H9 (cell line): Measurements from ENCODE around the gene IFFO2. TPM values are rescaled to one million over a fixed set of nuclear protein-coding genes. Genes with fewer than 3 reads are reported as not detected.

Source experiments
- DNase-seq: peaks from one replicate; pipeline ENCODE4 v3.0.0-alpha.2; 2017
- H2AFZ ChIP-seq: one replicate; pipeline ENCODE4 v1.6.1; 2013; ENCODE audit warnings: mild to moderate bottlenecking, low read length, control low read depth, moderate library complexity
- H2AK5ac ChIP-seq: 2 replicates; pipeline ENCODE4 v1.6.1; 2013; ENCODE audit warnings: low read length, control low read depth, mixed read lengths; ENCODE audit not compliant: insufficient read length
- H2BK120ac ChIP-seq: one replicate; pipeline ENCODE4 v1.6.1; 2013; ENCODE audit warnings: low read depth, mild to moderate bottlenecking, low read length, control low read depth, inconsistent platforms; ENCODE audit not compliant: poor library complexity, severe bottlenecking
- H2BK12ac ChIP-seq: 2 replicates; pipeline ENCODE4 v1.6.1; 2013; ENCODE audit warnings: low read length, control low read depth, mixed read lengths, low read depth; ENCODE audit not compliant: insufficient read length
- H2BK15ac ChIP-seq: 2 replicates; pipeline ENCODE4 v1.6.1; 2013; ENCODE audit warnings: low read depth, low read length, control low read depth
- H2BK20ac ChIP-seq: one replicate; pipeline ENCODE4 v1.6.1; 2013; ENCODE audit warnings: low read depth, mild to moderate bottlenecking, low read length, control low read depth, inconsistent platforms; ENCODE audit not compliant: poor library complexity, severe bottlenecking
- H2BK5ac ChIP-seq: 2 replicates; pipeline ENCODE4 v1.6.1; 2013; ENCODE audit warnings: low read length, control low read depth, mixed read lengths; ENCODE audit not compliant: insufficient read length
- H3K14ac ChIP-seq: 2 replicates; pipeline ENCODE4 v1.6.1; 2013; ENCODE audit warnings: low read length, control low read depth; ENCODE audit not compliant: insufficient read depth
- H3K18ac ChIP-seq: 2 replicates; pipeline ENCODE4 v1.6.1; 2013; ENCODE audit warnings: low read depth, mild to moderate bottlenecking, mixed read lengths, low read length, control low read depth; ENCODE audit not compliant: insufficient read length
- H3K23ac ChIP-seq: 2 replicates; pipeline ENCODE4 v1.6.1; 2013; ENCODE audit warnings: low read length, control low read depth, mixed read lengths, low read depth; ENCODE audit not compliant: insufficient read length
- H3K23me2 ChIP-seq: 2 replicates; pipeline ENCODE4 v1.6.1; 2013; ENCODE audit warnings: low read depth, mild to moderate bottlenecking, mixed read lengths, low read length, control low read depth; ENCODE audit not compliant: insufficient read length, poor library complexity, severe bottlenecking
- H3K27ac ChIP-seq: 2 replicates; pipeline ENCODE4 v1.5.1; 2013; ENCODE audit warnings: low read length, control low read depth, mixed read lengths, low read depth; ENCODE audit not compliant: insufficient read length
- H3K27me3 ChIP-seq: 2 replicates; pipeline ENCODE4 v1.6.1; 2013; ENCODE audit warnings: low read length, control low read depth, inconsistent platforms; ENCODE audit not compliant: insufficient read depth
- H3K4ac ChIP-seq: 2 replicates; pipeline ENCODE4 v1.6.1; 2013; ENCODE audit warnings: low read depth, mild to moderate bottlenecking, control low read depth, inconsistent platforms, low read length, moderate library complexity
- H3K4me1 ChIP-seq: 2 replicates; pipeline ENCODE4 v1.6.1; 2013; ENCODE audit warnings: low read length, control low read depth, inconsistent platforms; ENCODE audit not compliant: insufficient read depth
- H3K4me2 ChIP-seq: 2 replicates; pipeline ENCODE4 v1.6.1; 2013; ENCODE audit warnings: low read length, control low read depth, mixed read lengths; ENCODE audit not compliant: insufficient read length, insufficient read depth
- H3K56ac ChIP-seq: 2 replicates; pipeline ENCODE4 v1.6.1; 2013; ENCODE audit warnings: low read depth, mild to moderate bottlenecking, mixed read lengths, low read length, control low read depth; ENCODE audit not compliant: insufficient read length
- H3K79me1 ChIP-seq: 2 replicates; pipeline ENCODE4 v1.6.1; 2013; ENCODE audit warnings: low read depth, mild to moderate bottlenecking, moderate library complexity, low read length, control low read depth, inconsistent platforms; ENCODE audit not compliant: insufficient read depth, poor library complexity, severe bottlenecking
- H3K79me2 ChIP-seq: 2 replicates; pipeline ENCODE4 v1.6.1; 2013; ENCODE audit warnings: low read length, control low read depth, inconsistent platforms; ENCODE audit not compliant: insufficient read depth
- H3K9ac ChIP-seq: 2 replicates; pipeline ENCODE4 v1.6.1; 2013; ENCODE audit warnings: low read length, control low read depth, mixed read lengths; ENCODE audit not compliant: insufficient read length; ENCODE audit errors: extremely low read depth
- H3K9me3 ChIP-seq: one replicate; pipeline ENCODE4 v1.6.1; 2013; ENCODE audit warnings: low read depth, low read length, inconsistent platforms; ENCODE audit not compliant: control insufficient read depth
- H3T11ph ChIP-seq: one replicate; pipeline ENCODE4 v1.6.1; 2013; ENCODE audit warnings: mild to moderate bottlenecking, low read length, control low read depth, inconsistent platforms
- H4K20me1 ChIP-seq: one replicate; pipeline ENCODE4 v1.6.1; 2013; ENCODE audit not compliant: control insufficient read depth, insufficient read length, insufficient read depth
- H4K5ac ChIP-seq: 2 replicates; pipeline ENCODE4 v1.6.1; 2013; ENCODE audit warnings: low read depth, mild to moderate bottlenecking, mixed read lengths, low read length, control low read depth; ENCODE audit not compliant: insufficient read length
- H4K8ac ChIP-seq: replicated peaks from 2 replicates; pipeline ENCODE4 v1.6.1; 2013; ENCODE audit warnings: low read length, control low read depth, mixed read lengths, low read depth; ENCODE audit not compliant: insufficient read length
- H4K91ac ChIP-seq: 2 replicates; pipeline ENCODE4 v1.6.1; 2013; ENCODE audit warnings: low read depth, mild to moderate bottlenecking, moderate library complexity, mixed read lengths, low read length, control low read depth; ENCODE audit not compliant: insufficient read length
- H3K27ac Mint-ChIP-seq, 3 experiments: 2 replicates in 2 of 3; 3 replicates in 1 of 3; pipeline ENCODE4 v1.8.0; 2020 to 2021; ENCODE audit warnings: mixed read lengths in 3 of 3, mild to moderate bottlenecking in 1 of 3, moderate library complexity in 1 of 3
- H3K27me3 Mint-ChIP-seq: 2 replicates; pipeline ENCODE4 v1.8.0; 2021; ENCODE audit warnings: low read depth, mild to moderate bottlenecking, moderate library complexity, mixed read lengths
- H3K36me3 Mint-ChIP-seq, 3 experiments: 2 replicates in 2 of 3; 3 replicates in 1 of 3; pipeline ENCODE4 v1.8.0; 2020 to 2021; ENCODE audit warnings: low read depth in 3 of 3, mixed read lengths in 3 of 3; ENCODE audit not compliant: insufficient read depth in 1 of 3
- H3K4me1 Mint-ChIP-seq, 2 experiments: 2 replicates each; pipeline ENCODE4 v1.8.0; 2020; ENCODE audit warnings: mixed read lengths in 2 of 2
- H3K4me3 Mint-ChIP-seq, 2 experiments: 2 replicates in 1 of 2; 3 replicates in 1 of 2; pipeline ENCODE4 v1.8.0; 2020 to 2021; ENCODE audit warnings: mild to moderate bottlenecking in 2 of 2, mixed read lengths in 2 of 2, moderate library complexity in 1 of 2
- H3K9me3 Mint-ChIP-seq, 2 experiments: 2 replicates in 1 of 2; 3 replicates in 1 of 2; pipeline ENCODE4 v1.8.0; 2020; ENCODE audit warnings: mild to moderate bottlenecking in 2 of 2, mixed read lengths in 2 of 2, moderate library complexity in 1 of 2
- CTCF ChIP-seq: fragments of 200-600 bp; sonication (generic); conservative IDR thresholded peaks from 3 replicates; pipeline ENCODE4 v1.8.0; 2021; ENCODE audit warnings: antibody characterized with exemption, mild to moderate bottlenecking
- WGBS: extraction: QIAGEN DNeasy Blood & Tissue Kit; methylation state at CpG from one replicate; pipeline ENCODE4 v1.1.7; 2013; ENCODE audit warnings: missing lambda C conversion rate, low lambda C conversion rate, mixed read lengths; ENCODE audit not compliant: insufficient read length; ENCODE audit errors: extremely low coverage; 5-methylcytosine and 5-hydroxymethylcytosine counted together
- total RNA-seq: library from RNA; stranded (reverse); gene quantifications from 2 replicates; pipeline ENCODE4 v1.2.1, GENCODE V29; 2021

Gene IFFO2
- total RNA-seq, 1 experiment from 2014 or later, result 3.6 TPM

GRCh38 chr1:18936814-18937481 is 19.5 kb downstream of the IFFO2 start:
- H3K27ac ChIP-seq, result no peak overlapping the region
- no peak overlapping the region for H2BK12ac ChIP-seq
- H3K27me3 Mint-ChIP-seq, result no peaks in the 10 kb centered on the region; the same call in none of the 2 replicates
- H3K9me3 Mint-ChIP-seq, result no peaks in the 10 kb centered on the region; a peak in 2 of 5 replicates
- H3T11ph ChIP-seq, result no peak overlapping the region
- no peaks in the 10 kb centered on the region for H3K36me3 Mint-ChIP-seq
- no peak overlapping the region for H4K8ac ChIP-seq
- H4K5ac ChIP-seq, result no peak overlapping the region
- peaks cover 3% of the 10 kb centered on the region; the same call in 1 of the 2 replicates for H3K4me1 ChIP-seq
- H2AFZ ChIP-seq, result no peak overlapping the region
- H3K18ac ChIP-seq, result no peak overlapping the region
- no peak for TF ChIP-seq CTCF
- H4K91ac ChIP-seq, result no peak overlapping the region
- H3K4me1 Mint-ChIP-seq, result peaks cover 58 to 68% of the 10 kb centered on the region in 2 experiments
- no peak overlapping the region for H3K4me3 Mint-ChIP-seq
- H3K27ac Mint-ChIP-seq, result peak overlapping the region in 1 of 3 experiments; percentile 55; a peak in 1 of 7 replicates
- no peaks in the 10 kb centered on the region for H4K20me1 ChIP-seq
- H3K79me2 ChIP-seq, result no peaks in the 10 kb centered on the region
- H3K4me2 ChIP-seq, result no peak overlapping the region
- H2BK20ac ChIP-seq, result no peak overlapping the region
- no peak overlapping the region for H2BK120ac ChIP-seq
- no peak overlapping the region for H3K9ac ChIP-seq
- H2BK15ac ChIP-seq, result no peak overlapping the region
- no peak overlapping the region for H3K23ac ChIP-seq
- WGBS, result no CpG with 5 or more reads among the region's 11 CpGs
- H3K79me1 ChIP-seq, result no peaks in the 10 kb centered on the region
- no peaks in the 10 kb centered on the region for H3K9me3 ChIP-seq
- H2BK5ac ChIP-seq, result no peak overlapping the region
- H3K56ac ChIP-seq, result no peak overlapping the region
- H3K27me3 ChIP-seq, result no peaks in the 10 kb centered on the region
- DNase-seq, result no peak
- no peak overlapping the region for H2AK5ac ChIP-seq
- H3K4ac ChIP-seq, result no peak overlapping the region
- H3K23me2 ChIP-seq, result no peaks in the 10 kb centered on the region
- H3K14ac ChIP-seq, result peak overlapping the region; percentile 4; the same call in 1 of the 2 replicates
